GM23338 (cell line): ENCODE measurements around the gene ELOB. TPM values are rescaled to one million over a fixed set of nuclear protein-coding genes. Genes with fewer than 3 reads are reported as not detected.
A peak's percentile ranks its signal among the peaks of the same experiment; 100 is the strongest.

Experiments used
- ATAC-seq: fragments of 200-7000 bp; cut with Tn5 transposase; 3 replicates; pipeline ENCODE4 v1.9.1; 2020
- DNase-seq: peaks from one replicate; pipeline ENCODE4 v3.0.0-alpha.2; 2015; ENCODE audit warnings: low spot score
- H2AFZ ChIP-seq: fragments of 200-600 bp; sonication (generic); 2 replicates; pipeline ENCODE4 v1.8.0; 2016; ENCODE audit warnings: antibody characterized with exemption, mild to moderate bottlenecking, moderate library complexity
- H3F3A ChIP-seq: fragments of 200-600 bp; sonication (generic); replicated peaks from 2 replicates; pipeline ENCODE4 v1.8.0; 2017; ENCODE audit warnings: antibody characterized with exemption, mixed run types, low read depth
- H3K27ac ChIP-seq: fragments of 200-600 bp; sonication (generic); 2 replicates; pipeline ENCODE4 v1.6.1; 2016; ENCODE audit warnings: low read depth
- H3K27me3 ChIP-seq: fragments of 200-600 bp; sonication (generic); 2 replicates; pipeline ENCODE4 v1.8.0; 2016; ENCODE audit warnings: mild to moderate bottlenecking, mixed run types, moderate library complexity; ENCODE audit not compliant: insufficient read depth
- H3K36me3 ChIP-seq: fragments of 200-600 bp; sonication (generic); 2 replicates; pipeline ENCODE4 v1.8.0; 2016; ENCODE audit warnings: mild to moderate bottlenecking; ENCODE audit not compliant: insufficient read depth
- H3K4me1 ChIP-seq: fragments of 200-600 bp; sonication (generic); 2 replicates; pipeline ENCODE4 v1.8.0; 2016; ENCODE audit warnings: mild to moderate bottlenecking, moderate library complexity; ENCODE audit not compliant: insufficient read depth
- H3K4me2 ChIP-seq: fragments of 200-600 bp; sonication (generic); 2 replicates; pipeline ENCODE4 v1.7.1; 2017; ENCODE audit warnings: mixed run types
- H3K4me3 ChIP-seq: fragments of 200-600 bp; sonication (generic); 2 replicates; pipeline ENCODE4 v1.6.1; 2016; ENCODE audit warnings: mixed run types
- H3K79me2 ChIP-seq: fragments of 200-600 bp; sonication (generic); replicated peaks from 2 replicates; pipeline ENCODE4 v1.8.0; 2017; ENCODE audit warnings: mild to moderate bottlenecking; ENCODE audit not compliant: insufficient read depth
- H3K9me2 ChIP-seq: fragments of 200-600 bp; sonication (generic); 2 replicates; pipeline ENCODE4 v1.8.0; 2017; ENCODE audit not compliant: insufficient read depth
- H4K20me1 ChIP-seq: fragments of 200-600 bp; sonication (generic); replicated peaks from 2 replicates; pipeline ENCODE4 v1.8.0; 2017; ENCODE audit warnings: mild to moderate bottlenecking; ENCODE audit not compliant: insufficient read depth
- H3K27ac Mint-ChIP-seq: 2 replicates; pipeline ENCODE4 v1.8.0; 2020; ENCODE audit warnings: inconsistent platforms, mild to moderate bottlenecking, moderate library complexity, mixed read lengths
- H3K27me3 Mint-ChIP-seq: 3 replicates; pipeline ENCODE4 v1.8.0; 2022; ENCODE audit warnings: low read depth, mild to moderate bottlenecking, moderate library complexity, mixed read lengths, inconsistent platforms; ENCODE audit not compliant: insufficient read depth, poor library complexity
- H3K36me3 Mint-ChIP-seq: 3 replicates; pipeline ENCODE4 v1.8.0; 2021; ENCODE audit warnings: low read depth, mild to moderate bottlenecking, inconsistent platforms, moderate library complexity, mixed read lengths
- H3K4me1 Mint-ChIP-seq: 3 replicates; pipeline ENCODE4 v1.8.0; 2020; ENCODE audit warnings: mild to moderate bottlenecking, inconsistent platforms, mixed read lengths
- H3K4me3 Mint-ChIP-seq: 3 replicates; pipeline ENCODE4 v1.8.0; 2021; ENCODE audit warnings: moderate library complexity, mild to moderate bottlenecking, inconsistent platforms, mixed read lengths
- H3K9me3 Mint-ChIP-seq: 3 replicates; pipeline ENCODE4 v1.8.0; 2020; ENCODE audit warnings: moderate library complexity, mild to moderate bottlenecking, inconsistent platforms, mixed read lengths
- CTCF ChIP-seq, 2 experiments: fragments of 200-600 bp in 1 of 2; sonication (generic) in 1 of 2; conservative IDR thresholded peaks; 2 replicates each; pipeline versions ENCODE4 v1.5.1 to v1.6.1; 2016 to 2017; ENCODE audit warnings: antibody characterized with exemption in 2 of 2, low read depth in 2 of 2, mild to moderate bottlenecking in 2 of 2, moderate library complexity in 1 of 2
- ETS1 ChIP-seq: IDR thresholded peaks from 2 replicates; pipeline ENCODE4 v1.6.1; 2016; ENCODE audit warnings: antibody characterized with exemption
- ZNF114 ChIP-seq: fragments of 250-450 bp; sonication (Bioruptor Pico); IDR thresholded peaks from 2 replicates; pipeline ENCODE4 v1.5.0; 2020; ENCODE audit warnings: mild to moderate bottlenecking, moderate library complexity
- polyA plus RNA-seq: library from polyadenylated mRNA; unstranded; fragments of >200 nt; fragmentation: Nextera tagmentation; extraction: Ambion mirVana; gene quantifications from 2 replicates; pipeline ENCODE4 v1.2.1, GENCODE V29; 2016
- total RNA-seq: library from RNA; depleted of rRNA; stranded (reverse); fragments of >200 nt; shearing (Covaris generic); gene quantifications from 2 replicates; pipeline ENCODE4 v1.2.3, GENCODE V29; 2014

Gene ELOB
- total and polyA plus RNA-seq, 2 experiments from 2014 or later: 278 to 756 TPM

GRCh38 chr16:2769675-2770056 lies 7.4 kb downstream of the ELOB start:
- H3K9me2 ChIP-seq: peaks cover 10% of the 10 kb centered on the region
- peaks cover 43% of the 10 kb centered on the region for H3K36me3 ChIP-seq
- TF ChIP-seq ZNF114: no peak
- peaks cover 66% of the 10 kb centered on the region for H3F3A ChIP-seq
- H3K27ac ChIP-seq: peak overlapping the region; percentile 66
- no peak overlapping the region for H3K4me3 ChIP-seq
- peaks cover 18% of the 10 kb centered on the region for H4K20me1 ChIP-seq
- Mint-ChIP-seq H3K27ac (peak overlapping the region; percentile 30), H3K36me3 (peaks cover 99% of the 10 kb centered on the region), H3K27me3 (peaks cover 55% of the 10 kb centered on the region), H3K4me1 (peaks cover 37% of the 10 kb centered on the region), H3K9me3 (peaks cover 20% of the 10 kb centered on the region; the same call in 2 of the 3 replicates), H3K4me3 (peak overlapping the region; percentile 4; the same call in 1 of the 3 replicates)
- H3K79me2 ChIP-seq: peaks cover 45% of the 10 kb centered on the region
- no peaks in the 10 kb centered on the region for H3K27me3 ChIP-seq
- ATAC-seq: no peak
- no peak overlapping the region for H3K4me2 ChIP-seq
- no peak for DNase-seq
- no peak overlapping the region for H2AFZ ChIP-seq
- no peaks in the 10 kb centered on the region for H3K4me1 ChIP-seq

GRCh38 chr16:2769100-2769529 lies 8.0 kb downstream of the ELOB start:
- no peak for ATAC-seq
- DNase-seq: no peak
- Histone ChIP-seq H3K27ac (peak overlapping the region; percentile 66), H4K20me1 (peaks cover 24% of the 10 kb centered on the region), H3K9me2 (peaks cover 16% of the 10 kb centered on the region), H3K4me2 (no peak overlapping the region), H3K27me3 (no peaks in the 10 kb centered on the region), H2AFZ (no peak overlapping the region), H3K36me3 (peaks cover 49% of the 10 kb centered on the region), H3K4me1 (no peaks in the 10 kb centered on the region), H3F3A (peaks cover 71% of the 10 kb centered on the region), H3K79me2 (peaks cover 46% of the 10 kb centered on the region), H3K4me3 (no peak overlapping the region)
- Mint-ChIP-seq H3K4me3 (no peak overlapping the region), H3K27me3 (peaks cover 59% of the 10 kb centered on the region), H3K9me3 (peaks cover 26% of the 10 kb centered on the region), H3K4me1 (peaks cover 37% of the 10 kb centered on the region), H3K27ac (peak overlapping the region; percentile 62), H3K36me3 (peaks cover 99% of the 10 kb centered on the region)
- TF ChIP-seq ETS1: no peak

GRCh38 chr16:2768403-2769089 lies 8.5 kb downstream of the ELOB start:
- ATAC-seq (no peak), DNase-seq (no peak)
- Histone ChIP-seq H3K4me3 (no peak overlapping the region), H4K20me1 (peaks cover 22% of the 10 kb centered on the region), H3K36me3 (peaks cover 54% of the 10 kb centered on the region), H3K79me2 (peaks cover 52% of the 10 kb centered on the region), H3K9me2 (peaks cover 21% of the 10 kb centered on the region), H3K4me1 (no peaks in the 10 kb centered on the region), H3F3A (peaks cover 72% of the 10 kb centered on the region), H3K27ac (peak overlapping the region; percentile 66; the same call in 1 of the 2 replicates), H2AFZ (no peak overlapping the region), H3K4me2 (no peak overlapping the region), H3K27me3 (no peaks in the 10 kb centered on the region)
- Mint-ChIP-seq H3K36me3 (peaks cover 99% of the 10 kb centered on the region), H3K4me1 (peaks cover 37% of the 10 kb centered on the region), H3K9me3 (peaks cover 32% of the 10 kb centered on the region), H3K27ac (peak overlapping the region; percentile 62), H3K27me3 (peaks cover 65% of the 10 kb centered on the region), H3K4me3 (no peak overlapping the region)
- no peak for TF ChIP-seq CTCF (conservative IDR thresholded peaks at IDR 0.05; ENCODE audit: low read depth in 2 of 2)
